Spinal cord (tissue), 10 donors: Measurements from ENCODE around the gene DDR2. TPM values are rescaled to one million over a fixed set of nuclear protein-coding genes. Genes with fewer than 3 reads are reported as not detected.
A peak's percentile ranks its signal among the peaks of the same experiment; 100 is the strongest.

ENCODE experiments used
- DNase-seq, 6 donors: peaks; one replicate each; pipeline versions ENCODE4 v3.0.0 to v3.0.0-alpha.2; 2013 to 2015; ENCODE audit warnings: low spot score in 6 of 6, low read depth in 4 of 6
- H3K27ac ChIP-seq: one replicate; pipeline ENCODE4 v1.5.1; 2013; ENCODE audit warnings: low read depth, low read length, control low read depth
- H3K27me3 ChIP-seq: one replicate; pipeline ENCODE4 v1.6.1; 2013; ENCODE audit warnings: low read length; ENCODE audit not compliant: control insufficient read depth, insufficient read depth
- H3K36me3 ChIP-seq: one replicate; pipeline ENCODE4 v1.6.1; 2013; ENCODE audit warnings: low read length; ENCODE audit not compliant: control insufficient read depth, insufficient read depth
- H3K4me1 ChIP-seq: one replicate; pipeline ENCODE4 v1.6.1; 2013; ENCODE audit warnings: low read length; ENCODE audit not compliant: control insufficient read depth, insufficient read depth
- H3K4me3 ChIP-seq: one replicate; pipeline ENCODE4 v1.5.1; 2013; ENCODE audit warnings: low read depth, low read length, control low read depth
- H3K9me3 ChIP-seq: one replicate; pipeline ENCODE4 v1.6.1; 2013; ENCODE audit warnings: low read length; ENCODE audit not compliant: control insufficient read depth, insufficient read depth
- WGBS: methylation state at CpG from one replicate; pipeline ENCODE4 v1.1.5; 2013; ENCODE audit warnings: missing lambda C conversion rate; ENCODE audit not compliant: insufficient coverage; 5-methylcytosine and 5-hydroxymethylcytosine counted together
- polyA plus RNA-seq, 2 donors: library from polyadenylated mRNA; unstranded; fragments of 120-200 nt; gene quantifications; one replicate each; pipeline ENCODE4 v1.2.1, GENCODE V29; 2013; ENCODE audit not compliant: insufficient read length in 2 of 2
- total RNA-seq, 2 donors: library from RNA; depleted of rRNA in 1 of 2; stranded (reverse); fragments of 120-200 nt in 1 of 2; fragments of >200 nt in 1 of 2; gene quantifications; one replicate each; pipeline versions ENCODE4 v1.2.3 to v1.2.4, GENCODE V29; 2013 to 2014
- donor health status: healthy.

DDR2 gene
- total and polyA plus RNA-seq, 4 donors: 11.1 to 96.3 (median 28.6) TPM

GRCh38 chr1:162605225-162605927 is 26.9 kb upstream of the DDR2 start:
- no peak overlapping the region for H3K4me3 ChIP-seq
- no peaks in the 10 kb centered on the region for H3K27me3 ChIP-seq
- WGBS: 90% methylated on average over 2 of the region's 3 CpGs
- no peaks in the 10 kb centered on the region for H3K9me3 ChIP-seq
- no peaks in the 10 kb centered on the region for H3K4me1 ChIP-seq
- no peak overlapping the region for H3K27ac ChIP-seq
- no peaks in the 10 kb centered on the region for H3K36me3 ChIP-seq
- DNase-seq: no peak

GRCh38 chr1:162609306-162609705 is 23.0 kb upstream of the DDR2 start:
- Histone ChIP-seq H3K27me3 (no peaks in the 10 kb centered on the region), H3K36me3 (no peaks in the 10 kb centered on the region), H3K27ac (no peak overlapping the region), H3K4me1 (peaks cover 4% of the 10 kb centered on the region), H3K9me3 (no peaks in the 10 kb centered on the region), H3K4me3 (no peak overlapping the region)
- 94% methylated on average over 2 of the region's 2 CpGs for WGBS
- no peak for DNase-seq

GRCh38 chr1:162612606-162613400 is 19.5 kb upstream of the DDR2 start:
- H3K27me3 ChIP-seq: no peaks in the 10 kb centered on the region
- H3K27ac ChIP-seq: no peak overlapping the region
- peaks cover 4% of the 10 kb centered on the region for H3K4me1 ChIP-seq
- peaks cover 6% of the 10 kb centered on the region for H3K9me3 ChIP-seq
- no peak overlapping the region for H3K4me3 ChIP-seq
- H3K36me3 ChIP-seq: no peaks in the 10 kb centered on the region
- no peak for DNase-seq
- WGBS: 55% methylated on average over 4 of the region's 8 CpGs

GRCh38 chr1:162616848-162617247 is 15.4 kb upstream of the DDR2 start:
- H3K27ac ChIP-seq: no peak overlapping the region
- peaks cover 6% of the 10 kb centered on the region for H3K9me3 ChIP-seq
- H3K4me1 ChIP-seq: peaks cover 4% of the 10 kb centered on the region
- no peaks in the 10 kb centered on the region for H3K27me3 ChIP-seq
- H3K36me3 ChIP-seq: no peaks in the 10 kb centered on the region
- WGBS: no CpG with 5 or more reads among the region's 1 CpG
- no peak for DNase-seq
- no peak overlapping the region for H3K4me3 ChIP-seq

GRCh38 chr1:162617513-162617912 is 14.8 kb upstream of the DDR2 start:
- WGBS: no CpG with 5 or more reads among the region's 1 CpG
- Histone ChIP-seq H3K4me3 (no peak overlapping the region), H3K9me3 (peaks cover 6% of the 10 kb centered on the region), H3K4me1 (peaks cover 4% of the 10 kb centered on the region), H3K36me3 (no peaks in the 10 kb centered on the region), H3K27ac (no peak overlapping the region), H3K27me3 (no peaks in the 10 kb centered on the region)
- DNase-seq: no peak

- no peaks in the 10 kb centered on the region for H3K27me3 ChIP-seq
- no peak overlapping the region for H3K4me3 ChIP-seq
- H3K27ac ChIP-seq: no peak overlapping the region
- DNase-seq: no peak
- no CpG with 5 or more reads among the region's 3 CpGs for whole genome bisulfite sequencing
- no peaks in the 10 kb centered on the region for H3K36me3 ChIP-seq
- peaks cover 6% of the 10 kb centered on the region for H3K9me3 ChIP-seq
- H3K4me1 ChIP-seq: no peaks in the 10 kb centered on the region
Measured at GRCh38 chr1:162619076-162619475, 13.2 kb upstream of the DDR2 start.

- Histone ChIP-seq H3K36me3 (no peaks in the 10 kb centered on the region), H3K27me3 (no peaks in the 10 kb centered on the region), H3K4me3 (no peak overlapping the region), H3K4me1 (no peaks in the 10 kb centered on the region), H3K9me3 (peaks cover 6% of the 10 kb centered on the region), H3K27ac (no peak overlapping the region)
- DNase-seq: no peak
Measured at GRCh38 chr1:162621256-162621655, 11.0 kb upstream of the DDR2 start.

GRCh38 chr1:162625679-162626078 is 6.6 kb upstream of the DDR2 start:
- Histone ChIP-seq H3K9me3 (no peaks in the 10 kb centered on the region), H3K27ac (no peak overlapping the region), H3K4me1 (no peaks in the 10 kb centered on the region), H3K4me3 (no peak overlapping the region), H3K27me3 (no peaks in the 10 kb centered on the region), H3K36me3 (no peaks in the 10 kb centered on the region)
- no peak for DNase-seq
- 100% methylated on average over 1 of the region's 2 CpGs for WGBS

GRCh38 chr1:162626094-162626493 is 6.2 kb upstream of the DDR2 start:
- no peaks in the 10 kb centered on the region for H3K9me3 ChIP-seq
- H3K27me3 ChIP-seq: no peaks in the 10 kb centered on the region
- peak in 1 of 6 donors; percentile 23 for DNase-seq
- H3K36me3 ChIP-seq: no peaks in the 10 kb centered on the region
- no peak overlapping the region for H3K4me3 ChIP-seq
- H3K4me1 ChIP-seq: no peaks in the 10 kb centered on the region
- WGBS: 75% methylated on average over 1 of the region's 2 CpGs
- peak overlapping the region; percentile 42 for H3K27ac ChIP-seq

GRCh38 chr1:162626761-162627160 is 5.5 kb upstream of the DDR2 start:
- Histone ChIP-seq H3K4me1 (no peaks in the 10 kb centered on the region), H3K9me3 (no peaks in the 10 kb centered on the region), H3K36me3 (no peaks in the 10 kb centered on the region), H3K27ac (peak overlapping the region; percentile 42), H3K4me3 (no peak overlapping the region), H3K27me3 (no peaks in the 10 kb centered on the region)
- no CpG with 5 or more reads among the region's 2 CpGs for WGBS
- no peak for DNase-seq
